ENCODE data around the gene SCO2.

The SCO2 gene, protein sequence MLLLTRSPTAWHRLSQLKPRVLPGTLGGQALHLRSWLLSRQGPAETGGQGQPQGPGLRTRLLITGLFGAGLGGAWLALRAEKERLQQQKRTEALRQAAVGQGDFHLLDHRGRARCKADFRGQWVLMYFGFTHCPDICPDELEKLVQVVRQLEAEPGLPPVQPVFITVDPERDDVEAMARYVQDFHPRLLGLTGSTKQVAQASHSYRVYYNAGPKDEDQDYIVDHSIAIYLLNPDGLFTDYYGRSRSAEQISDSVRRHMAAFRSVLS

DNA sequence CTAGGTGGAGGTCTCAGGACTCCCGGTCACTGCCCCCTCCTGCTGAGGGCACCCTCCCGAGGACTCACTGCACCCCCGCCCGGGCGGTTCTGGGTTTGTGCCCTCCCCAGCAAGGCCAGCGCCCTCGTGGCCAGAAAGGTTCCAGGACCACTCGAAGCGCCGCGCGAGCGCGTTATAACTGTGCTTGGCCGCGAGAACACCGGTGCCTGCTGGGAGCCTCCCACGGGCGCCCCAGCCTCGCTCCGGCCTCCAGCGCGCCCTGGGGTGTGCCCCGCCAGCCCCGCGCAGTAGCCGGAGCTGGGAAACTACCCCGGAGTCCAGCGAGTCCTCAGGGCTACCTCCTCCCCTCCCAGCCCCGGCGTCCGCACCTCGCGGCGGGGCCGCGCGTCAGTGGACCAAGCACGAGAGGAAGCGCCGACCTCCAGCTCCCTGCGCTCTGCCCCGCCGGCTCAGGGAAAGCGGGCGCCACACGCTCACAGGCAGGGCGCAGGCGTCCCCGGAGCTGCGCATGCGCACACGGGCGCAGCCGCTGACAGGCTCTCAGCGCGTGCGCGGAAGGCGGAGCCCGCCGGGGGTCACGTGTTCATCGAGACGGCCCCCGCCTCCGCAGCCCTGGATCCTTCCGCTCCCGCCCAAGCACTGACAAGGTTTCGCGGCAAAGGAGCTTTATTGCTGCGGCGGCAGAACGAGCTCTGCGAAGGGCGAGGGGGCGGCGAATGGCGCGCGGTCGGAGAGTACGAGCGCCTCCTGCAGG lies at the start of gene SCO2:
TSS of gene SCO2 (minus strand) at position 495 of the 754 bp plus-strand sequence. CDS start 1,187 bp downstream, outside the sequence.
- peak in 1 of 2 experiments; percentile 68 for DNase-seq

GRCh38 chr22:50574383-50574755 lies 49.0 kb upstream of the SCO2 start:
- no peak for DNase-seq

GRCh38 chr22:50573491-50574382 lies 48.3 kb upstream of the SCO2 start:
- DNase-seq = no peak

DNA sequence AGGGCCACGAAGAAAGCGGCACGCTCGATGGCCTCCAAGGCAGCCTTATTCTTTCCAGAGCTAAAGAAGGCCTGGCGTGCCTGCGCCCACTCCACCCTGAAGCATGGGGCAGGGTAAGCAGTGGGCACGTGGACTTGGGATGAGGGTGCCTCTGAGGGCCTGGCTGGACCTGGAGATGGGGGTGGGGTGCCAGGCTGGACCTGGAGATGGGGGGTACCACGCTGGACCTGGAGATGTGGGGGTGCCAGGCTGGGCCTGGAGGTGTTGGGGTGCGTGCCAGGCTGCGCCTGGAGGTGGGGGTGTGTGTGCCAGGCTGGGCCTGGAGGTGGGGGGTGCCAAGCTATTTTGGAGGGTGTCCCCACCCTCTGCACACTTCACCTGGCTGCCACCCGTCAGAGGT lies 47.6 kb upstream of the SCO2 start:
- DNase-seq = no peak

DNA sequence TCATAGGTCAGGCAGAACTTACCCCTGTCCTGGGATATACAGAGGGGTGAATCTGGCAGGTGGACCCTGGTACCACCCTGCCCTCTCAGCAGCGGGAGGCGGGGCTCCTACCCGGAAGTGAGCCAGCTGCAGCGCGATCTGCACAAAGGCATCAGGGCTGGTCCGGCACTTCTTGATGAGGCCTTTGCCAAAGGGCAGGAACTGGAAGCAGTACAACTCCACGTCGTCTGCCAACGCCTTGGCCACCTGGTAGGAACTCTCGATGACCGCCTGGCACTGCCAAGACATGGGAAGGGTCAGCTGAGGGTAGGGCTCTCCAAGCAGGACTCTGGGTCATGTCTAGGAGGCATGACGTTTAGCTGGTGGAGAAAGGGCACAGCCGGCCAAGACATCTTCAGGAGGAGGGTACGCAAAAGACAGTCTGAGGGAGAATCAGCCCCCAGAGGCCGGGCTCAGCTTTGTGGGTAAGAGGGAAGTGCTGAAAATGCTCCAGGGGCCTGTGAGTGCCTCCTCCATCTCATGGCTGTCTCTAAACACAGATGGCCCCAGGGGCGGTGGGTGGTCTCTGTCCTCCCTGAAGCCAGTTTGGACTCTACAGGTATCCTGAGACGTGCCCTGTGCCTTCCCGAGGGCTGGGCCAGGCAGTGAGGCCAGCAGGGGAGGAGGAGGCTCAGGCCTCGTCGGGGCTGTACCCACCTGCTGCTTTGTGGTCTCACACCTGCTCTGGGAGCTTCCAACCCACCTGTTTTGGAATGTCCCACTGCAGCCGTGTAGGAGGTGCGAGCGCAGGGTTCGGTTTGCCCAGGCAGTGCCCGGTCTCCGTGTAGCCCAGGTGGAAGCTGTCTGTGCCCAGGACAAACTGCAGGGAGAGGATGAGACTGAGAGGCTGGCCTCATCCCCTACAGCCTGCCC lies 46.1 kb upstream of the SCO2 start:
- no peak for DNase-seq

DNA sequence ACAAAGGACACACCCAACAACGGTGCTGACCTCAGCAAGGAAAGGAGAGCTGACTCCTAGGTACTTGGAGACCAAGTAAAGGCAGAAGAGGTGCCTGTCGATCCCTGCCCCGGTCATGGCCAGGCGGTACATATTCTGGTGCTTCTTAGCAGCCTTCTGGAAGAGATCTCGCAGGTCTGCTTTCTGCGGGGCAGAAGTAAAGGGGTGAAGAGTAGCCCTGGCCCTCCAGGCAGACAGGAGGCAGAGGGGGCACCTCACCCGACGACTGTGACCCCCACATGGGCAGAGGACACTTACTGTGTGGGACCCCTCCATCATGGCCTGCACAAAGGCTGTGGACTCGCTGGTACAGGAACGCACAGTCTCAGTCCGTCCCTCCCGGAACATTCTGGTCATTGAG lies 45.5 kb upstream of the SCO2 start:
- DNase-seq = no peak

DNA sequence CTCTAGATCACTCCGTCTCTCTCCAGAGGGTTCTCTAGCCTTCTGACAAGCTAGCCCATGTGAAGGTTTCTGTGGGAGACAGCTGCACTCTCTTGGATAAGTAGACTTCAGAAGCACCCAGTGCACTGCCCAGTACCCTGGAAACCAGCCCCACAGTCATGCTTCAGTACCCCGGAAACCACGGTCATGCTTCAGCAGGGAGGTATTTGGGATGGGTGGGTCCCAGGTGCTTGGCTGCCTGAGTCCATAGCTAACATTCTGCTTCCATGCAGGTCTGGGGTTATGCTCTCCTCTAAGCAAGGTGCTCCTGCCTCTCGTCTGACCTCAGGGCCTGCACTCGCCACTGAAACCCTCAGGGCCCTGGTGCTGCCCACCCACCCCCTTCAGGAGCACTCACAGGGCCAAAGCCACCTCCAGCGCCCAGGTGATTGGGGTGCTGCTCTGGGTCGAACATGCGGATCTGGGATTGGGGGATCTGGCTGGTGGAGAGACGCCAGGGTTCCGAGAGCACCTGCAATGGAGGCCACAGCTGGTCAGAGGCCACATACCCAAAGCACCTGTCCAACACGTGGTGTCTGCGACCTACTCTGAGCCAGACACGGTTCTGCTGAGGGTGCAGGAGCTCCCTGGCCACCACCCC lies 44.6 kb upstream of the SCO2 start:
- DNase-seq = no peak

GRCh38 chr22:50569041-50569459 lies 43.7 kb upstream of the SCO2 start:
- DNase-seq = no peak

- DNase-seq = no peak
These were observed 43.2 kb upstream of the SCO2 start for GRCh38 chr22:50568626-50569025.

DNA sequence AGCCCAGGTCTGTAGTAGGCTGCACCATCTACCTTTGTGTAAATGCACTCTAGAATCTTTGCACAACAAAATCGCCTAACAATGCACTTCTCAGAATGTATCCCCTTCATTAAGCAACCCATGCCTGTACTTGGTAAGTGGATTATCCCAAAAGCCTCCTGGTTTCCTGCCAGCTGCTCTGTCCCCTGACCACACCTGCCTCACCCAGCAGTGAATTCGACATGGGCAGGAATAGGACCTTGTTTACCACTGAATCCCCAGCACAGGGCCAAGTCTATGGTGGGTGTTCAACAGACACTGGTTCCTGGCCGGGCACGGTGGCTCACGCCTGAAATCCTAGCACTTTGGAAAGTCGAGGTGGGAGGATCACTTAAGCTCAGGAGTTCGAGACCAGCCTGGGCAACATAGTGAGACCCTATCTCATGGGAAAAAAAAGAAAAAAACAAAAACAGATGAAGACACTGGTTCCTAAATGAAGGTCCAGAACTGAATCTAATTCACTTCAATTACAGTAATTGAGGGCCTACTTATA lies 42.4 kb upstream of the SCO2 start:
- DNase-seq = no peak

DNA sequence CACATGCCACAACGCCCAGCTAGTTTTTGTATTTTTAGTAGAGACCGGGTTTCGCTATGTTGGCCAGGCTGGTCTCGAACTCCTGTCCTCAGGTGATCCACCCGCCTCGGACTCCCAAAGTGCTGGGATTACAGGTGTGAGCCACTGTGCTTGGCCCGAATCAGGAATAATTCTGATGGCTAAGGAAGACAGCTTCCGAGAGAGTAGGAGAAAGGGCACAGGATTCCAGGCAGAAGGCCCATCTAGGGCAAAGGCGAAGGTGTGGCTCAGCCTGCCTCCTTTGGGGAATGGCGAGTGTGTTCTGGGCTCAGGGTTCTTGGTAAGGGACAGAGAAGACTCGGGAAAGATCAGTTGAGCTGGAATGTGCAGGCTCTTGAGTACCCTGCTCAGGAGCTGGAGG lies 38.9 kb upstream of the SCO2 start:
- DNase-seq = no peak

DNA sequence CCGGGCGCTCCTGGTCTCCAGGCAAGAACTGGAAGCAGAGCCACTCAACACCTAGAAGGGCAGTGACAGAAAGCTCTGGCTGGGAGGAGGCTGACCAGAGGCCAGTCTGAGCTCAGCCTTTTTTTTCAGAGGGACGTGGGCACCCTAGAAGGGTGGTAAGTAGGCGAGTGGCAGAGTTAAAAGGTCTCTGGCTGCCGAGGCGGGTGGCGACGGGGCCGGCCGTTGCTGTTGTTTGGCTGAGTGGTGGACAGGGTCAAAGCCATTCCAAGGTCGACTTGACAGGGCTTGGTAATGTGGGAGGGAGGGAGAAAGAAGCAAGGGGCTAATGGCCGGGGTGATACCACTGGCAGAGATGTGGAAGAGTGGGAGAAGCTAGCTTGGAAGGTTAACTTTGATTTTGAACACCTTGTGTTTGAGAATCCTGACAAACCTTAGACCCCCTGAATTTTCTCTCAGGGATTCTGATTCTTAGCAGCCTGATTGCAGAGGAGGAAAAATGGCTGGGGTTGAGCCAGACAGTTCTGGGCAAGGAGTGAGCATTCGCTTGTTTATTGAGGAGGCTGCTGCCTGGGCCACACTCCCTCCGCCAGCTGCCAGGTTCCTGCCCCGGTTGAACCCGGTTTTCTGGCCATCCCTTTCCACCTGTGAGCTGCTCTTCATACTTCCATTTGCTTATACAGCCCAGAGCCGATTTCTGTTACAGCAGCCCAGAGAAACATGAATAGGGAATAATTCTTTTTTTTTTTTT lies 38.2 kb upstream of the SCO2 start:
- DNase-seq = no peak

- peak; percentile 92 to 94 for DNase-seq
These were observed 37.4 kb upstream of the SCO2 start, which contains the start of gene SYCE3 for GRCh38 chr22:50562523-50563412. Gene SYCE3 (minus strand): TSS chr22:50562919. CDS start chr22:50556405, 6,514 bp downstream.

- DNase-seq = no peak
These were observed 36.3 kb upstream of the SCO2 start for GRCh38 chr22:50561401-50562358.

GRCh38 chr22:50560034-50560433 lies 34.6 kb upstream of the SCO2 start:
- DNase-seq = no peak

DNA sequence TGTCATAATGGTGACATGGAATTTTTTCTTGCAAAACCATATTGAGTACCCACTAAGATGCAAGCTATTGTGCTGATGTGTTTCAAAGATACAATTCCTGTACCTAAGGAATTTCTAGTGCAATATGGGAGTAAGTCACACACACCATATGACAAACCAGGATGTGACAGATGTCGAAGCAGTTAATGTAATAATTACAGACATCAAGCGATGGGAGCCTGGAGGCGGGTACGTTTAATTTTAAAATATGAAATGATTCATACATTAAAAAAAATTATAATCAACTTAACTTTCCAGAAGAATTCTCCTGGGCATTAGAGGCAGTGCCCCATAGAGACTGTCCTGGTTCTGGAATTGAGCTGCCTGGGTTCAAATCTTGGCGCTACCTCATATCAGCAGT lies 31.3 kb upstream of the SCO2 start:
- no peak for DNase-seq

GRCh38 chr22:50553310-50553709 lies 27.9 kb upstream of the SCO2 start:
- DNase-seq = no peak

DNA sequence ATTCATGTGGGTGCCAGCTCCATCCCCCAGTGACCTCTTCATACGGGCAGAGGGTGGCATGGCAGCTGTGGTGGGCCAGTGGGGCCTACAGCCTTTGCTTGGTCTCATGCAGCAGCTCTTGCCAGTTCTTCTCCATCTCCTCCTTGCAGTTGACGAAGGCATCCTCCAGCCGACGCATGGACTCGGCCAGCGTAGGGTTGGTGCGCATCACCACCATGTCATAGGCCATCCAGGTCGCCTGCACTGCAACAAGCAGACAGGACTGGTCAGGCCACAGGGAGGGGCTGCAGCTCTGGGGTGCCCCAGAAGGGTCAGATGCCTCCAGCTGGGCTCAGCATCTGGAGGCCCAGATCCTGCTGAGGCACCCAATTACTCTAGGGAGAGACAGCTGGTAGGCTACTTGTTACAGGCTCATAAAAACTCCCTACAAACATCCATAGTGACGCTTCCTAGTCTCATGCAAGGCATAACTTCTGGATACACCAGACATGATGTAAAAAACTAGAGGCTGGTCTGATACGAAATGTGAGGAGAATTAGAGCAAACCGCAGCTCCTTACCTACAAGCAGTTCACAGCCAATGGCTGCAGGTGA lies 25.9 kb upstream of the SCO2 start:
- no peak for DNase-seq

Measured in cerebellar nuclear complex (tissue), 1 donor.